Activated naive CD4-positive, alpha-beta T cell treated with anti-CD3 and anti-CD28 coated beads, Interleukin-2, amount 50 U/mL, for 16 hours (primary cell): Measurements from ENCODE around the gene ADAMTSL3.
"Not testable (repeated sequence)": the region's sequence is repeated elsewhere in the genome, so short reads cannot be mapped to it uniquely, and the experiment has no call there.

ENCODE experiments used
- DNase-seq: peaks from one replicate; pipeline ENCODE4 v3.0.0-alpha.2; 2020

Gene ADAMTSL3

GRCh38 chr15:83992324-83993031, 338.6 kb downstream of the ADAMTSL3 start:
- DNase-seq = no peak

GRCh38 chr15:83993591-83993990, 339.7 kb downstream of the ADAMTSL3 start:
- no peak for DNase-seq

- no peak for DNase-seq
These were observed 344.6 kb downstream of the ADAMTSL3 start for GRCh38 chr15:83998486-83998885.

GRCh38 chr15:83999396-84000135, 345.6 kb downstream of the ADAMTSL3 start:
- no peak for DNase-seq

GRCh38 chr15:84001037-84001436, 347.1 kb downstream of the ADAMTSL3 start:
- DNase-seq = no peak

GRCh38 chr15:84001655-84002054, 347.7 kb downstream of the ADAMTSL3 start:
- DNase-seq = no peak

GRCh38 chr15:84003791-84004503, 350.0 kb downstream of the ADAMTSL3 start:
- DNase-seq = no peak

- DNase-seq = no peak
These were observed 352.5 kb downstream of the ADAMTSL3 start for GRCh38 chr15:84006421-84006820.

GRCh38 chr15:84009616-84010015, 355.7 kb downstream of the ADAMTSL3 start:
- no peak for DNase-seq

GRCh38 chr15:84010246-84010645, 356.3 kb downstream of the ADAMTSL3 start:
- no peak for DNase-seq

GRCh38 chr15:84016371-84016770, 362.4 kb downstream of the ADAMTSL3 start:
- DNase-seq = no peak

- DNase-seq = no peak
These were observed 368.6 kb downstream of the ADAMTSL3 start for GRCh38 chr15:84022516-84022915.

- no peak for DNase-seq
These were observed 369.7 kb downstream of the ADAMTSL3 start for GRCh38 chr15:84023636-84024035.

GRCh38 chr15:84033793-84034553, 380.1 kb downstream of the ADAMTSL3 start:
- DNase-seq = no peak

- DNase-seq = no peak
These were observed 380.9 kb downstream of the ADAMTSL3 start for GRCh38 chr15:84034578-84035398.

GRCh38 chr15:84035399-84035766, 381.5 kb downstream of the ADAMTSL3 start:
- DNase-seq = no peak

- no peak for DNase-seq
These were observed 383.4 kb downstream of the ADAMTSL3 start for GRCh38 chr15:84037301-84037700.

- not testable (repeated sequence) for DNase-seq
These were observed 388.6 kb downstream of the ADAMTSL3 start for GRCh38 chr15:84042434-84043056.

GRCh38 chr15:84046064-84046637, 392.2 kb downstream of the ADAMTSL3 start:
- no peak for DNase-seq

- not testable (repeated sequence) for DNase-seq
These were observed 395.6 kb downstream of the ADAMTSL3 start for GRCh38 chr15:84049480-84049879.

- DNase-seq = no peak
These were observed 396.2 kb downstream of the ADAMTSL3 start for GRCh38 chr15:84050076-84050475.
